ENCODE results near the gene ZNF565. TPM values are rescaled to one million over a fixed set of nuclear protein-coding genes. Genes with fewer than 3 reads are reported as not detected.

ZNF565 gene
- total RNA-seq, 1 experiment from 2014 or later, result 5.7 TPM

DNA sequence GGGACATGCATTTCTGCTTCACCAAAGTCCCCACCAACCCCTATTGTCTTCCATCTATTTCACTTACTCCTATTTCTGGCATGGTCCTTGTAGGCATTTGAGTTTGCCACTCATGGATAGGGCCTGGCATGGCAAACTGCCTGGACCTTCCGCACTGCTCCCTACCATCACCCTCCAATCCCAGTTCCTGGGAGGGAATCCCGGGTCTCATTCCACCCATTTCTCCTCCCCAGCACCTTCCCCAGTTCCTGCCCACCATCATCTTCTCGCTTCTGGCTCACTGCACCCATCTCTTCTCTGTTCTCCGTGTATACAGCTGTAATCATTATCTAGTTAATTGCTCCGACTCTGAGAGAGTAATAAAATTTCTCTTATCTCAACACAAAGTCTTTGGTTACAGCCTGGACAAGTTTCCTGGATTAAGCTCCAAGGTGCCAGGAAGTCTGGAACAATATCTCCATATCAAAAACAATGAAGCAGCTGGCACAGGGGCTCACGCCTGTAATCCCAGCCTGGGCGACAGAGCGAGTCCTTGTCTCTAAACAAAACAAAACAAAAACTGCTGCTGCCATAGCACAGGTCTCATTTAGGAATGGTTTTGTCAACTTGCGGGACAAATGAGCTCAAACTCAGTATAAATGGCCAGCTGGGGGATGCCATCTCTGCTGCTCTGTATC is 45.2 kb downstream of the ZNF565 start:
- Histone ChIP-seq H4K20me1 (ENCODE audit: insufficient read depth, low read depth, low read length) (no peaks in the 10 kb centered on the region), H3K4me1 (ENCODE audit: low read length) (peaks cover 3% of the 10 kb centered on the region), H3K4me2 (ENCODE audit: low read depth, low read length, poor library complexity, severe bottlenecking) (no peak overlapping the region), H3K27ac (ENCODE audit: low read length) (no peak overlapping the region), H3K36me3 (ENCODE audit: insufficient read depth, low read length) (no peaks in the 10 kb centered on the region), H3K79me2 (ENCODE audit: low read length) (no peaks in the 10 kb centered on the region), H3K9ac (ENCODE audit: low read length) (no peak overlapping the region), H3K4me3 (ENCODE audit: low read length) (no peak overlapping the region), H3K27me3 (ENCODE audit: low read length) (no peaks in the 10 kb centered on the region), H2AFZ (ENCODE audit: low read length) (no peak overlapping the region), H3K9me2 (replicated peaks; ENCODE audit: insufficient read depth, low read length) (no peaks in the 10 kb centered on the region), H3K9me3 (ENCODE audit: low read length) (no peaks in the 10 kb centered on the region)
- peak; percentile 39 for DNase-seq

GRCh38 chr19:36163813-36164212 is 50.7 kb downstream of the ZNF565 start:
- H3K36me3 ChIP-seq (ENCODE audit: insufficient read depth, low read length), result no peaks in the 10 kb centered on the region
- no peak overlapping the region for H3K4me2 ChIP-seq (ENCODE audit: low read depth, low read length, poor library complexity, severe bottlenecking)
- H2AFZ ChIP-seq (ENCODE audit: low read length), result no peak overlapping the region
- H3K79me2 ChIP-seq (ENCODE audit: low read length), result no peaks in the 10 kb centered on the region
- H3K4me1 ChIP-seq (ENCODE audit: low read length), result no peaks in the 10 kb centered on the region
- no peaks in the 10 kb centered on the region for H4K20me1 ChIP-seq (ENCODE audit: insufficient read depth, low read depth, low read length)
- H3K9me2 ChIP-seq (replicated peaks; ENCODE audit: insufficient read depth, low read length), result no peaks in the 10 kb centered on the region
- no peak overlapping the region for H3K27ac ChIP-seq (ENCODE audit: low read length)
- DNase-seq, result no peak
- H3K9me3 ChIP-seq (ENCODE audit: low read length), result no peaks in the 10 kb centered on the region
- no peaks in the 10 kb centered on the region for H3K27me3 ChIP-seq (ENCODE audit: low read length)
- H3K9ac ChIP-seq (ENCODE audit: low read length), result no peak overlapping the region
- no peak overlapping the region for H3K4me3 ChIP-seq (ENCODE audit: low read length)

DNA sequence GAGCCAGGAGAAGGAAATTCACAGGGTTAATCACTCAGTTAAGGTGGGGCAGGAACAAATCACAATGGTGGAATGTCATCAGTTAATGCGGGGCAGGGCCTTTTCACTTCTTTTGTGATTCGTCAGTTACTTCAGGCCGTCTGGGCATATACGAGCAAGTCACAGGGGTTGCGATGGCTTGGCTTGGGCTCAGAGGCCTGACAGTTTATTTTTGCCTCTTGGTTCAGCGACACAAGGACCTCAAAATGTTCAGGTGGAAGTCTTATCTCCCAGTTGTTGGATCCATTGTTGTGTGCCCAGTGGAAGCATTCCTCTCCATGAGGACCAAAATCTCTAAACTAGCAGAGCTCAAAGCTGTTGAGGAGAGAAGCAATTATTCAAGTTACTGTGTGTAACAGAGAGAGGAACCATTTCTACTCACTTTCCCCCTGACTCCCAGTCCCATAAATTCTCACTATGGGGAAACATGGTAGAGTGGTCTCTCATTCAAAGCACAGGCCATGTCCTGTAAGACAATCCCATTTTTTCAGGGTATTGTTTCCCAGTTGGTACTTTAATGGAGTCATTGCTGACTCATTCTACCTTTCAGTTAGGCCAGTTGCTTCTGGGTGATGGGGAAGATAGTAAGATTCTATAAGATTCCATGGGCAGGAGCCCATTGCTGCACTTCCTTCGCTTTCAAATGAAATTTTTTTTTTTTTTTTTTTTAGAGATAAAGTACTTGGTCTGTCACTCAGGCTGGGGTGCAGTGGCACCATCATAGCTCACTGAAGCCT is 53.5 kb downstream of the ZNF565 start:
- Histone ChIP-seq H3K27ac (ENCODE audit: low read length) (no peak overlapping the region), H3K4me3 (ENCODE audit: low read length) (no peak overlapping the region), H4K20me1 (ENCODE audit: insufficient read depth, low read depth, low read length) (no peaks in the 10 kb centered on the region), H3K9me2 (replicated peaks; ENCODE audit: insufficient read depth, low read length) (no peaks in the 10 kb centered on the region), H3K9me3 (ENCODE audit: low read length) (no peaks in the 10 kb centered on the region), H3K27me3 (ENCODE audit: low read length) (no peaks in the 10 kb centered on the region), H3K9ac (ENCODE audit: low read length) (no peak overlapping the region), H2AFZ (ENCODE audit: low read length) (no peak overlapping the region), H3K79me2 (ENCODE audit: low read length) (no peaks in the 10 kb centered on the region), H3K4me2 (ENCODE audit: low read depth, low read length, poor library complexity, severe bottlenecking) (no peak overlapping the region), H3K4me1 (ENCODE audit: low read length) (no peaks in the 10 kb centered on the region), H3K36me3 (ENCODE audit: insufficient read depth, low read length) (no peaks in the 10 kb centered on the region)
- no peak for DNase-seq

GRCh38 chr19:36153126-36153525 is 61.3 kb downstream of the ZNF565 start:
- H4K20me1 ChIP-seq (ENCODE audit: insufficient read depth, low read depth, low read length), result no peaks in the 10 kb centered on the region
- no peak overlapping the region for H2AFZ ChIP-seq (ENCODE audit: low read length)
- no peaks in the 10 kb centered on the region for H3K27me3 ChIP-seq (ENCODE audit: low read length)
- H3K9me2 ChIP-seq (replicated peaks; ENCODE audit: insufficient read depth, low read length), result no peaks in the 10 kb centered on the region
- no peaks in the 10 kb centered on the region for H3K9me3 ChIP-seq (ENCODE audit: low read length)
- no peak overlapping the region for H3K27ac ChIP-seq (ENCODE audit: low read length)
- no peak overlapping the region for H3K4me2 ChIP-seq (ENCODE audit: low read depth, low read length, poor library complexity, severe bottlenecking)
- no peak for DNase-seq
- H3K4me1 ChIP-seq (ENCODE audit: low read length), result no peaks in the 10 kb centered on the region
- no peak overlapping the region for H3K9ac ChIP-seq (ENCODE audit: low read length)
- no peak overlapping the region for H3K4me3 ChIP-seq (ENCODE audit: low read length)
- no peaks in the 10 kb centered on the region for H3K79me2 ChIP-seq (ENCODE audit: low read length)
- no peaks in the 10 kb centered on the region; the same call in 1 of the 2 replicates for H3K36me3 ChIP-seq (ENCODE audit: insufficient read depth, low read length)

DNA sequence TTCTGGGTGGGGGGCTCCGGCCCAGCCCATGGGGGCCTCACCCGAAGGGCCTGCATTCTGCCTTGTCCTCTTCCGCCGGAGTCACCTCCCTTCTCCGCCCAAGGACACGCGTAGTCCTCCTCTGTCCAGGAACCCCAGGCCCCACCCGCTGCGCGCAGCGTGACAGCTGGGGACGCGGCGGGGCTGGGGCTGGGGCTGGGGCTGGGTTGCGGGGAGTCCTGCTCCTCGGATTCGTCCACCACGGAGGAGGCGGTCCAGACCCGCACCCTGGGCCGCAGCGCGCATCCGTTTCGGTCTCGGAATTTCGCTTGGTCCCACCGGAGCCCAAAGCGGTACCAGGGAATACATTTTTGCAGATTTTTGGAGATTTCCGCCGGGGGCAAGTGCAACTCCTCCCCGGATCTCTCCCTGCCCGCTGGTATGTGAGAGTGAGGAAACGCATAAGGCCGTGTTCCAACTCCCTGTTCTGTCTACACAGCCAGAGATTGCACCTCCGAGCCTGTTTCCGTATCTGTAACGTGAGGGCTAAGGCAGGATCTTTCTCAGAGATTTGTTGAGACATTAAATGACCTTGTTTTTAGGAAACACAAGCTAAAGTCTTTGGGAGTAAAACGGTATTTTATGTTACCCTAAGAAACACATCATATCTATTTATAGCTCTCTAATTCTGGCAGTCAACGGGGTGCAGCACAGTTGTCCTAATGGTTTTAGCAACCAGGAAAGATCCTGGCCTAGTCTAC is 61.9 kb downstream of the ZNF565 start, which contains the start of gene COX7A1:
COX7A1 (minus strand) TSS at position 96 of the 740 bp plus-strand sequence; CDS start at position 56, 40 bp downstream.
- Histone ChIP-seq H3K27ac (ENCODE audit: low read length) (no peak within 1 kb of the TSS), H4K20me1 (ENCODE audit: insufficient read depth, low read depth, low read length) (no peaks in the 10 kb centered on the region)

GRCh38 chr19:36152019-36152351 is 62.5 kb downstream of the ZNF565 start:
- Histone ChIP-seq H3K9ac (ENCODE audit: low read length) (no peak overlapping the region), H2AFZ (ENCODE audit: low read length) (no peak overlapping the region), H3K4me1 (ENCODE audit: low read length) (no peaks in the 10 kb centered on the region), H4K20me1 (ENCODE audit: insufficient read depth, low read depth, low read length) (no peaks in the 10 kb centered on the region), H3K9me3 (ENCODE audit: low read length) (no peaks in the 10 kb centered on the region), H3K9me2 (replicated peaks; ENCODE audit: insufficient read depth, low read length) (no peaks in the 10 kb centered on the region), H3K27me3 (ENCODE audit: low read length) (no peaks in the 10 kb centered on the region), H3K27ac (ENCODE audit: low read length) (no peak overlapping the region), H3K4me2 (ENCODE audit: low read depth, low read length, poor library complexity, severe bottlenecking) (no peak overlapping the region), H3K79me2 (ENCODE audit: low read length) (no peaks in the 10 kb centered on the region), H3K36me3 (ENCODE audit: insufficient read depth, low read length) (no peaks in the 10 kb centered on the region; the same call in 1 of the 2 replicates), H3K4me3 (ENCODE audit: low read length) (no peak overlapping the region)
- no peak for DNase-seq

More for the DNA sequence above, 61.9 kb downstream of the ZNF565 start, which contains the start of gene COX7A1:
- Histone ChIP-seq H3K9me2 (replicated peaks; ENCODE audit: insufficient read depth, low read length) (no peaks in the 10 kb centered on the region), H3K9ac (ENCODE audit: low read length) (no peak within 1 kb of the TSS), H3K27me3 (ENCODE audit: low read length) (no peaks in the 10 kb centered on the region), H3K36me3 (ENCODE audit: insufficient read depth, low read length) (no peaks in the 10 kb centered on the region; the same call in 1 of the 2 replicates), H3K4me2 (ENCODE audit: low read depth, low read length, poor library complexity, severe bottlenecking) (no peak within 1 kb of the TSS), H2AFZ (ENCODE audit: low read length) (no peak within 1 kb of the TSS), H3K4me1 (ENCODE audit: low read length) (no peaks in the 10 kb centered on the region), H3K79me2 (ENCODE audit: low read length) (no peaks in the 10 kb centered on the region), H3K4me3 (ENCODE audit: low read length) (no peak within 1 kb of the TSS), H3K9me3 (ENCODE audit: low read length) (no peaks in the 10 kb centered on the region)
- no peak for DNase-seq

GRCh38 chr19:36151144-36152018 is 63.1 kb downstream of the ZNF565 start:
- Histone ChIP-seq H2AFZ (ENCODE audit: low read length) (no peak overlapping the region), H4K20me1 (ENCODE audit: insufficient read depth, low read depth, low read length) (no peaks in the 10 kb centered on the region), H3K9me3 (ENCODE audit: low read length) (no peaks in the 10 kb centered on the region), H3K9ac (ENCODE audit: low read length) (no peak overlapping the region), H3K4me2 (ENCODE audit: low read depth, low read length, poor library complexity, severe bottlenecking) (no peak overlapping the region), H3K79me2 (ENCODE audit: low read length) (no peaks in the 10 kb centered on the region), H3K27me3 (ENCODE audit: low read length) (no peaks in the 10 kb centered on the region), H3K9me2 (replicated peaks; ENCODE audit: insufficient read depth, low read length) (no peaks in the 10 kb centered on the region), H3K36me3 (ENCODE audit: insufficient read depth, low read length) (no peaks in the 10 kb centered on the region; the same call in 1 of the 2 replicates), H3K27ac (ENCODE audit: low read length) (no peak overlapping the region), H3K4me3 (ENCODE audit: low read length) (no peak overlapping the region), H3K4me1 (ENCODE audit: low read length) (no peaks in the 10 kb centered on the region)
- no peak for DNase-seq

Measured in Karpas-422 (cell line).